Measurements from ENCODE around the gene SHISA4.
A peak's percentile ranks its signal among the peaks of the same experiment; 100 is the strongest.

SHISA4 gene

DNA sequence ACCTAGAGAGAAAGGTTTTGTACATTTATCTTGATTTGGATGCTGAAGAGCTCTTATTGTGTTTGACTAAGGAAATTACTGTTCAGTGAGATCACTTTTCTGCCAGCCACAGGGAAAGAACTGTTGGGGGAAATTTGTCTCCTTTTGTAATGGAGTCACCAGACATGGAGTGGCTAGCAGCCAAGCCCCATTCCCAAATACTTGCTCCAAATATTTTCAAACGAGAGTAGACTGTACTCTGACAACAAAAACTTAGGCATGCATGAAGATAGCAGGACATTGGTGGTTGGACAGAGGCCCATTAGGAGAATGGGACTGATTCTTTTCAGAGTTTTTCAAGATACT, 38.7 kb upstream of the SHISA4 start:
- H3K4me1 ChIP-seq (ENCODE audit: control insufficient read depth, insufficient read depth, low read length) = peaks cover 5% of the 10 kb centered on the region; the same call in 1 of the 2 replicates
- H3K4me3 ChIP-seq (ENCODE audit: low read depth, low read length) = no peak overlapping the region
- H3K27ac ChIP-seq (ENCODE audit: extremely low read depth, low read depth, low read length) = no peak overlapping the region
- ChIA-PET POLR2A (interaction anchor here (1.3 kb wide), 2 partner anchors 21 to 96 kb away, joined by 4 read pairs; partner anchors contain the start of genes IPO9 and LMOD1), CTCF (interaction anchor here (1.3 to 4.7 kb wide), 5 partner anchors 22 to 338 kb away, joined by 3 to 36 read pairs (median 4); partner anchors contain the start of gene IPO9)
- no peaks in the 10 kb centered on the region for H3K9me3 ChIP-seq (ENCODE audit: control insufficient read depth, insufficient read depth, low read depth, low read length)
- peaks cover 53 to 82% of the 10 kb centered on the region in 2 experiments for H3K36me3 ChIP-seq (ENCODE audit: control insufficient read depth in 2 of 2, insufficient read depth in 1 of 2, low read length in 2 of 2)
- TF ChIP-seq, protein P1, sequence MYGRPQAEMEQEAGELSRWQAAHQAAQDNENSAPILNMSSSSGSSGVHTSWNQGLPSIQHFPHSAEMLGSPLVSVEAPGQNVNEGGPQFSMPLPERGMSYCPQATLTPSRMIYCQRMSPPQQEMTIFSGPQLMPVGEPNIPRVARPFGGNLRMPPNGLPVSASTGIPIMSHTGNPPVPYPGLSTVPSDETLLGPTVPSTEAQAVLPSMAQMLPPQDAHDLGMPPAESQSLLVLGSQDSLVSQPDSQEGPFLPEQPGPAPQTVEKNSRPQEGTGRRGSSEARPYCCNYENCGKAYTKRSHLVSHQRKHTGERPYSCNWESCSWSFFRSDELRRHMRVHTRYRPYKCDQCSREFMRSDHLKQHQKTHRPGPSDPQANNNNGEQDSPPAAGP (tag by site-specific recombination; IDR thresholded peaks at IDR 0.05) = no peak
- TF ChIP-seq ZNF16 (tag by site-specific recombination; IDR thresholded peaks at IDR 0.05; ENCODE audit: low read depth) (no peak), FEZF1 (tag by site-specific recombination; IDR thresholded peaks at IDR 0.05) (no peak), ZSCAN23 (tag by site-specific recombination; IDR thresholded peaks at IDR 0.05) (no peak), ZNF600 (tag by site-specific recombination; IDR thresholded peaks at IDR 0.05) (peak; percentile 47; the same call in 1 of the 2 replicates), ZNF629 (tag by site-specific recombination; IDR thresholded peaks at IDR 0.05) (0 out of 2 replicates have a peak, but pooled peaks have one; percentile 25), KLF7 (tag by site-specific recombination; IDR thresholded peaks at IDR 0.05; ENCODE audit: borderline replicate concordance) (no peak), KLF10 (tag by site-specific recombination; IDR thresholded peaks at IDR 0.05) (0 out of 2 replicates have a peak, but pooled peaks have one; percentile 28), ZNF701 (tag by site-specific recombination; IDR thresholded peaks at IDR 0.05) (no peak), ZNF10 (tag by site-specific recombination; IDR thresholded peaks at IDR 0.05) (no peak), ZNF423 (tag by site-specific recombination; IDR thresholded peaks at IDR 0.05) (no peak), ZNF510 (tag by site-specific recombination; IDR thresholded peaks at IDR 0.05; ENCODE audit: insufficient replicate concordance) (no peak), PRDM1 (tag by site-specific recombination; IDR thresholded peaks at IDR 0.05) (0 out of 2 replicates have a peak, but pooled peaks have one; percentile 33), ZNF777 (tag by site-specific recombination; IDR thresholded peaks at IDR 0.05; ENCODE audit: borderline replicate concordance) (no peak), ZNF544 (tag by site-specific recombination; IDR thresholded peaks at IDR 0.05) (no peak)
- TF ChIP-seq, protein P2, sequence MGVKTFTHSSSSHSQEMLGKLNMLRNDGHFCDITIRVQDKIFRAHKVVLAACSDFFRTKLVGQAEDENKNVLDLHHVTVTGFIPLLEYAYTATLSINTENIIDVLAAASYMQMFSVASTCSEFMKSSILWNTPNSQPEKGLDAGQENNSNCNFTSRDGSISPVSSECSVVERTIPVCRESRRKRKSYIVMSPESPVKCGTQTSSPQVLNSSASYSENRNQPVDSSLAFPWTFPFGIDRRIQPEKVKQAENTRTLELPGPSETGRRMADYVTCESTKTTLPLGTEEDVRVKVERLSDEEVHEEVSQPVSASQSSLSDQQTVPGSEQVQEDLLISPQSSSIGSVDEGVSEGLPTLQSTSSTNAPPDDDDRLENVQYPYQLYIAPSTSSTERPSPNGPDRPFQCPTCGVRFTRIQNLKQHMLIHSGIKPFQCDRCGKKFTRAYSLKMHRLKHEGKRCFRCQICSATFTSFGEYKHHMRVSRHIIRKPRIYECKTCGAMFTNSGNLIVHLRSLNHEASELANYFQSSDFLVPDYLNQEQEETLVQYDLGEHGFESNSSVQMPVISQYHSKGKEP (tag by site-specific recombination; IDR thresholded peaks at IDR 0.05) = no peak
- TF ChIP-seq, protein P3, sequence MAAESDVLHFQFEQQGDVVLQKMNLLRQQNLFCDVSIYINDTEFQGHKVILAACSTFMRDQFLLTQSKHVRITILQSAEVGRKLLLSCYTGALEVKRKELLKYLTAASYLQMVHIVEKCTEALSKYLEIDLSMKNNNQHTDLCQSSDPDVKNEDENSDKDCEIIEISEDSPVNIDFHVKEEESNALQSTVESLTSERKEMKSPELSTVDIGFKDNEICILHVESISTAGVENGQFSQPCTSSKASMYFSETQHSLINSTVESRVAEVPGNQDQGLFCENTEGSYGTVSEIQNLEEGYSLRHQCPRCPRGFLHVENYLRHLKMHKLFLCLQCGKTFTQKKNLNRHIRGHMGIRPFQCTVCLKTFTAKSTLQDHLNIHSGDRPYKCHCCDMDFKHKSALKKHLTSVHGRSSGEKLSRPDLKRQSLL (tag by site-specific recombination; IDR thresholded peaks at IDR 0.05) = no peak
- TF ChIP-seq, protein P4, sequence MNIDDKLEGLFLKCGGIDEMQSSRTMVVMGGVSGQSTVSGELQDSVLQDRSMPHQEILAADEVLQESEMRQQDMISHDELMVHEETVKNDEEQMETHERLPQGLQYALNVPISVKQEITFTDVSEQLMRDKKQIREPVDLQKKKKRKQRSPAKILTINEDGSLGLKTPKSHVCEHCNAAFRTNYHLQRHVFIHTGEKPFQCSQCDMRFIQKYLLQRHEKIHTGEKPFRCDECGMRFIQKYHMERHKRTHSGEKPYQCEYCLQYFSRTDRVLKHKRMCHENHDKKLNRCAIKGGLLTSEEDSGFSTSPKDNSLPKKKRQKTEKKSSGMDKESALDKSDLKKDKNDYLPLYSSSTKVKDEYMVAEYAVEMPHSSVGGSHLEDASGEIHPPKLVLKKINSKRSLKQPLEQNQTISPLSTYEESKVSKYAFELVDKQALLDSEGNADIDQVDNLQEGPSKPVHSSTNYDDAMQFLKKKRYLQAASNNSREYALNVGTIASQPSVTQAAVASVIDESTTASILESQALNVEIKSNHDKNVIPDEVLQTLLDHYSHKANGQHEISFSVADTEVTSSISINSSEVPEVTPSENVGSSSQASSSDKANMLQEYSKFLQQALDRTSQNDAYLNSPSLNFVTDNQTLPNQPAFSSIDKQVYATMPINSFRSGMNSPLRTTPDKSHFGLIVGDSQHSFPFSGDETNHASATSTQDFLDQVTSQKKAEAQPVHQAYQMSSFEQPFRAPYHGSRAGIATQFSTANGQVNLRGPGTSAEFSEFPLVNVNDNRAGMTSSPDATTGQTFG (tag by site-specific recombination; IDR thresholded peaks at IDR 0.05; ENCODE audit: borderline replicate concordance) = no peak
- TF ChIP-seq, protein P5, sequence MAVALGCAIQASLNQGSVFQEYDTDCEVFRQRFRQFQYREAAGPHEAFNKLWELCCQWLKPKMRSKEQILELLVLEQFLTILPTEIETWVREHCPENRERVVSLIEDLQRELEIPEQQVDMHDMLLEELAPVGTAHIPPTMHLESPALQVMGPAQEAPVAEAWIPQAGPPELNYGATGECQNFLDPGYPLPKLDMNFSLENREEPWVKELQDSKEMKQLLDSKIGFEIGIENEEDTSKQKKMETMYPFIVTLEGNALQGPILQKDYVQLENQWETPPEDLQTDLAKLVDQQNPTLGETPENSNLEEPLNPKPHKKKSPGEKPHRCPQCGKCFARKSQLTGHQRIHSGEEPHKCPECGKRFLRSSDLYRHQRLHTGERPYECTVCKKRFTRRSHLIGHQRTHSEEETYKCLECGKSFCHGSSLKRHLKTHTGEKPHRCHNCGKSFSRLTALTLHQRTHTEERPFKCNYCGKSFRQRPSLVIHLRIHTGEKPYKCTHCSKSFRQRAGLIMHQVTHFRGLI (tag by site-specific recombination; IDR thresholded peaks at IDR 0.05) = no peak
- TF ChIP-seq, protein P6, sequence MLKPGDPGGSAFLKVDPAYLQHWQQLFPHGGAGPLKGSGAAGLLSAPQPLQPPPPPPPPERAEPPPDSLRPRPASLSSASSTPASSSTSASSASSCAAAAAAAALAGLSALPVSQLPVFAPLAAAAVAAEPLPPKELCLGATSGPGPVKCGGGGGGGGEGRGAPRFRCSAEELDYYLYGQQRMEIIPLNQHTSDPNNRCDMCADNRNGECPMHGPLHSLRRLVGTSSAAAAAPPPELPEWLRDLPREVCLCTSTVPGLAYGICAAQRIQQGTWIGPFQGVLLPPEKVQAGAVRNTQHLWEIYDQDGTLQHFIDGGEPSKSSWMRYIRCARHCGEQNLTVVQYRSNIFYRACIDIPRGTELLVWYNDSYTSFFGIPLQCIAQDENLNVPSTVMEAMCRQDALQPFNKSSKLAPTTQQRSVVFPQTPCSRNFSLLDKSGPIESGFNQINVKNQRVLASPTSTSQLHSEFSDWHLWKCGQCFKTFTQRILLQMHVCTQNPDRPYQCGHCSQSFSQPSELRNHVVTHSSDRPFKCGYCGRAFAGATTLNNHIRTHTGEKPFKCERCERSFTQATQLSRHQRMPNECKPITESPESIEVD (tag by site-specific recombination; IDR thresholded peaks at IDR 0.05) = 0 out of 2 replicates have a peak, but pooled peaks have one; percentile 25
- TF ChIP-seq, protein P7, sequence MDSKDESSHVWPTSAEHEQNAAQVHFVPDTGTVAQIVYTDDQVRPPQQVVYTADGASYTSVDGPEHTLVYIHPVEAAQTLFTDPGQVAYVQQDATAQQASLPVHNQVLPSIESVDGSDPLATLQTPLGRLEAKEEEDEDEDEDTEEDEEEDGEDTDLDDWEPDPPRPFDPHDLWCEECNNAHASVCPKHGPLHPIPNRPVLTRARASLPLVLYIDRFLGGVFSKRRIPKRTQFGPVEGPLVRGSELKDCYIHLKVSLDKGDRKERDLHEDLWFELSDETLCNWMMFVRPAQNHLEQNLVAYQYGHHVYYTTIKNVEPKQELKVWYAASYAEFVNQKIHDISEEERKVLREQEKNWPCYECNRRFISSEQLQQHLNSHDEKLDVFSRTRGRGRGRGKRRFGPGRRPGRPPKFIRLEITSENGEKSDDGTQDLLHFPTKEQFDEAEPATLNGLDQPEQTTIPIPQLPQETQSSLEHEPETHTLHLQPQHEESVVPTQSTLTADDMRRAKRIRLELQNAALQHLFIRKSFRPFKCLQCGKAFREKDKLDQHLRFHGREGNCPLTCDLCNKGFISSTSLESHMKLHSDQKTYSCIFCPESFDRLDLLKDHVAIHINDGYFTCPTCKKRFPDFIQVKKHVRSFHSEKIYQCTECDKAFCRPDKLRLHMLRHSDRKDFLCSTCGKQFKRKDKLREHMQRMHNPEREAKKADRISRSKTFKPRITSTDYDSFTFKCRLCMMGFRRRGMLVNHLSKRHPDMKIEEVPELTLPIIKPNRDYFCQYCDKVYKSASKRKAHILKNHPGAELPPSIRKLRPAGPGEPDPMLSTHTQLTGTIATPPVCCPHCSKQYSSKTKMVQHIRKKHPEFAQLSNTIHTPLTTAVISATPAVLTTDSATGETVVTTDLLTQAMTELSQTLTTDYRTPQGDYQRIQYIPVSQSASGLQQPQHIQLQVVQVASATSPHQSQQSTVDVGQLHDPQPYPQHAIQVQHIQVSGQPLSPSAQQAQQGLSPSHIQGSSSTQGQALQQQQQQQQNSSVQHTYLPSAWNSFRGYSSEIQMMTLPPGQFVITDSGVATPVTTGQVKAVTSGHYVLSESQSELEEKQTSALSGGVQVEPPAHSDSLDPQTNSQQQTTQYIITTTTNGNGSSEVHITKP (tag by site-specific recombination; IDR thresholded peaks at IDR 0.05) = 0 out of 2 replicates have a peak, but pooled peaks have one; percentile 11

Data from HEK293 (cell line).